ENCODE results near the gene LIPT2.
"Not testable (repeated sequence)": the region's sequence is repeated elsewhere in the genome, so short reads cannot be mapped to it uniquely, and the experiment has no call there.

The LIPT2 gene

GRCh38 chr11:74520927-74521665, 27.6 kb upstream of the LIPT2 start:
- Histone ChIP-seq H3K4me3 (ENCODE audit: control insufficient read depth in 1 of 7, extremely low read depth in 1 of 7, insufficient read depth in 4 of 7, low read depth in 2 of 7, low read length in 6 of 7) (no peak overlapping the region), H3K4me1 (ENCODE audit: control extremely low read depth in 1 of 4, control insufficient read depth in 4 of 4, insufficient read depth in 4 of 4, low read length in 3 of 4) (no peaks in the 10 kb centered on the region), H3K36me3 (ENCODE audit: control insufficient read depth in 4 of 4, insufficient read depth in 4 of 4, low read length in 3 of 4) (no peaks in the 10 kb centered on the region), H3K9me3 (ENCODE audit: control extremely low read depth in 1 of 5, control insufficient read depth in 4 of 5, insufficient read depth in 2 of 5, low read depth in 1 of 5, low read length in 4 of 5) (no peaks in the 10 kb centered on the region), H3K27me3 (replicated peaks in 2 of 5; ENCODE audit: control insufficient read depth in 4 of 5, insufficient read depth in 5 of 5, low read length in 4 of 5) (no peaks in the 10 kb centered on the region), H3K27ac (ENCODE audit: insufficient read depth in 1 of 2, low read depth in 1 of 2, low read length in 2 of 2, poor library complexity in 1 of 2, severe bottlenecking in 2 of 2) (no peak overlapping the region)
- WGBS (ENCODE audit: insufficient coverage) = 100% methylated on average over 3 of the region's 12 CpGs
- ChIA-PET CTCF (no interaction called here), POLR2A (no interaction called here)
- no peak for DNase-seq

GRCh38 chr11:74520316-74520715, 26.8 kb upstream of the LIPT2 start:
- WGBS (ENCODE audit: insufficient coverage) = 92% methylated on average over 1 of the region's 1 CpG
- POLR2A ChIA-PET = no interaction called here

GRCh38 chr11:74519710-74520109, 26.2 kb upstream of the LIPT2 start:
- Histone ChIP-seq H3K9me3 (ENCODE audit: control extremely low read depth in 1 of 5, control insufficient read depth in 4 of 5, insufficient read depth in 2 of 5, low read depth in 1 of 5, low read length in 4 of 5) (no peaks in the 10 kb centered on the region), H3K27ac (ENCODE audit: insufficient read depth in 1 of 2, low read depth in 1 of 2, low read length in 2 of 2, poor library complexity in 1 of 2, severe bottlenecking in 2 of 2) (no peak overlapping the region), H3K4me1 (ENCODE audit: control extremely low read depth in 1 of 4, control insufficient read depth in 4 of 4, insufficient read depth in 4 of 4, low read length in 3 of 4) (no peaks in the 10 kb centered on the region), H3K4me3 (ENCODE audit: control insufficient read depth in 1 of 7, extremely low read depth in 1 of 7, insufficient read depth in 4 of 7, low read depth in 2 of 7, low read length in 6 of 7) (no peak overlapping the region), H3K36me3 (ENCODE audit: control insufficient read depth in 4 of 4, insufficient read depth in 4 of 4, low read length in 3 of 4) (no peaks in the 10 kb centered on the region), H3K27me3 (replicated peaks in 2 of 5; ENCODE audit: control insufficient read depth in 4 of 5, insufficient read depth in 5 of 5, low read length in 4 of 5) (no peaks in the 10 kb centered on the region)
- 85% methylated on average over 3 of the region's 3 CpGs for WGBS (ENCODE audit: insufficient coverage)
- POLR2A ChIA-PET = no interaction called here
- CTCF ChIA-PET = interaction anchor here (1.3 kb wide), 1 partner anchor 51 kb away, joined by 5 read pairs; no protein-coding TSS in a partner anchor
- DNase-seq = no peak

More at GRCh38 chr11:74520316-74520715, 26.8 kb upstream of the LIPT2 start:
- Histone ChIP-seq H3K36me3 (ENCODE audit: control insufficient read depth in 4 of 4, insufficient read depth in 4 of 4, low read length in 3 of 4) (no peaks in the 10 kb centered on the region), H3K27me3 (replicated peaks in 2 of 5; ENCODE audit: control insufficient read depth in 4 of 5, insufficient read depth in 5 of 5, low read length in 4 of 5) (no peaks in the 10 kb centered on the region), H3K4me3 (ENCODE audit: control insufficient read depth in 1 of 7, extremely low read depth in 1 of 7, insufficient read depth in 4 of 7, low read depth in 2 of 7, low read length in 6 of 7) (no peak overlapping the region), H3K9me3 (ENCODE audit: control extremely low read depth in 1 of 5, control insufficient read depth in 4 of 5, insufficient read depth in 2 of 5, low read depth in 1 of 5, low read length in 4 of 5) (no peaks in the 10 kb centered on the region), H3K4me1 (ENCODE audit: control extremely low read depth in 1 of 4, control insufficient read depth in 4 of 4, insufficient read depth in 4 of 4, low read length in 3 of 4) (no peaks in the 10 kb centered on the region), H3K27ac (ENCODE audit: insufficient read depth in 1 of 2, low read depth in 1 of 2, low read length in 2 of 2, poor library complexity in 1 of 2, severe bottlenecking in 2 of 2) (no peak overlapping the region)
- CTCF ChIA-PET = interaction anchor here (1.3 kb wide), 1 partner anchor 51 kb away, joined by 5 read pairs; no protein-coding TSS in a partner anchor
- no peak for DNase-seq

- CTCF ChIA-PET = interaction anchor here (1.5 kb wide), 1 partner anchor 53 kb away, joined by 3 read pairs; no protein-coding TSS in a partner anchor
- H3K4me1 ChIP-seq (ENCODE audit: control extremely low read depth in 1 of 4, control insufficient read depth in 4 of 4, insufficient read depth in 4 of 4, low read length in 3 of 4); DNase-seq; H3K9me3 ChIP-seq (ENCODE audit: control extremely low read depth in 1 of 5, control insufficient read depth in 4 of 5, insufficient read depth in 2 of 5, low read depth in 1 of 5, low read length in 4 of 5); POLR2A ChIA-PET; H3K27ac ChIP-seq (ENCODE audit: insufficient read depth in 1 of 2, low read depth in 1 of 2, low read length in 2 of 2, poor library complexity in 1 of 2, severe bottlenecking in 2 of 2); H3K36me3 ChIP-seq (ENCODE audit: control insufficient read depth in 4 of 4, insufficient read depth in 4 of 4, low read length in 3 of 4); H3K27me3 ChIP-seq (replicated peaks in 2 of 5; ENCODE audit: control insufficient read depth in 4 of 5, insufficient read depth in 5 of 5, low read length in 4 of 5); H3K4me3 ChIP-seq (ENCODE audit: control insufficient read depth in 1 of 7, extremely low read depth in 1 of 7, insufficient read depth in 4 of 7, low read depth in 2 of 7, low read length in 6 of 7): not testable (repeated sequence)
- 90% methylated on average over 2 of the region's 6 CpGs for WGBS (ENCODE audit: insufficient coverage)
These were observed 24.1 kb upstream of the LIPT2 start for GRCh38 chr11:74517592-74517991.

- peaks cover 0 to 6% (median 2%) of the 10 kb centered on the region in 4 experiments for H3K4me1 ChIP-seq (ENCODE audit: control extremely low read depth in 1 of 4, control insufficient read depth in 4 of 4, insufficient read depth in 4 of 4, low read length in 3 of 4)
- no peaks in the 10 kb centered on the region for H3K36me3 ChIP-seq (ENCODE audit: control insufficient read depth in 4 of 4, insufficient read depth in 4 of 4, low read length in 3 of 4)
- H3K27ac ChIP-seq (ENCODE audit: insufficient read depth in 1 of 2, low read depth in 1 of 2, low read length in 2 of 2, poor library complexity in 1 of 2, severe bottlenecking in 2 of 2) = no peak overlapping the region
- POLR2A ChIA-PET = no interaction called here
- DNase-seq = peak in 2 of 3 donors; percentile 28 to 37
- H3K4me3 ChIP-seq (ENCODE audit: control insufficient read depth in 1 of 7, extremely low read depth in 1 of 7, insufficient read depth in 4 of 7, low read depth in 2 of 7, low read length in 6 of 7) = no peak overlapping the region
- 14% methylated on average over 2 of the region's 2 CpGs for WGBS (ENCODE audit: insufficient coverage)
- H3K9me3 ChIP-seq (ENCODE audit: control extremely low read depth in 1 of 5, control insufficient read depth in 4 of 5, insufficient read depth in 2 of 5, low read depth in 1 of 5, low read length in 4 of 5) = peaks cover 0 to 3% (median 3%) of the 10 kb centered on the region in 5 experiments
- no peaks in the 10 kb centered on the region for H3K27me3 ChIP-seq (replicated peaks in 2 of 5; ENCODE audit: control insufficient read depth in 4 of 5, insufficient read depth in 5 of 5, low read length in 4 of 5)
- CTCF ChIA-PET = interaction anchor here (1.0 kb wide), 1 partner anchor 14 kb away, joined by 3 read pairs; the partner anchor contains the start of gene LIPT2
These were observed 14.1 kb upstream of the LIPT2 start for GRCh38 chr11:74507582-74507981.

GRCh38 chr11:74506823-74507222, 13.3 kb upstream of the LIPT2 start:
- H3K9me3 ChIP-seq (ENCODE audit: control extremely low read depth in 1 of 5, control insufficient read depth in 4 of 5, insufficient read depth in 2 of 5, low read depth in 1 of 5, low read length in 4 of 5) = peaks cover 0 to 10% (median 4%) of the 10 kb centered on the region in 5 experiments
- POLR2A ChIA-PET = no interaction called here
- DNase-seq = no peak
- WGBS (ENCODE audit: insufficient coverage) = 100% methylated on average over 1 of the region's 1 CpG
- H3K27ac ChIP-seq (ENCODE audit: insufficient read depth in 1 of 2, low read depth in 1 of 2, low read length in 2 of 2, poor library complexity in 1 of 2, severe bottlenecking in 2 of 2) = no peak overlapping the region
- CTCF ChIA-PET = no interaction called here
- H3K36me3 ChIP-seq (ENCODE audit: control insufficient read depth in 4 of 4, insufficient read depth in 4 of 4, low read length in 3 of 4) = no peaks in the 10 kb centered on the region
- no peaks in the 10 kb centered on the region for H3K27me3 ChIP-seq (replicated peaks in 2 of 5; ENCODE audit: control insufficient read depth in 4 of 5, insufficient read depth in 5 of 5, low read length in 4 of 5)
- H3K4me3 ChIP-seq (ENCODE audit: control insufficient read depth in 1 of 7, extremely low read depth in 1 of 7, insufficient read depth in 4 of 7, low read depth in 2 of 7, low read length in 6 of 7) = no peak overlapping the region
- peaks cover 0 to 6% (median 2%) of the 10 kb centered on the region in 4 experiments for H3K4me1 ChIP-seq (ENCODE audit: control extremely low read depth in 1 of 4, control insufficient read depth in 4 of 4, insufficient read depth in 4 of 4, low read length in 3 of 4)

- Histone ChIP-seq H3K9me3 (ENCODE audit: control extremely low read depth in 1 of 5, control insufficient read depth in 4 of 5, insufficient read depth in 2 of 5, low read depth in 1 of 5, low read length in 4 of 5) (peaks cover 0 to 12% (median 4%) of the 10 kb centered on the region in 5 experiments), H3K27me3 (replicated peaks in 2 of 5; ENCODE audit: control insufficient read depth in 4 of 5, insufficient read depth in 5 of 5, low read length in 4 of 5) (no peaks in the 10 kb centered on the region), H3K4me1 (ENCODE audit: control extremely low read depth in 1 of 4, control insufficient read depth in 4 of 4, insufficient read depth in 4 of 4, low read length in 3 of 4) (peaks cover 0 to 6% (median 2%) of the 10 kb centered on the region in 4 experiments), H3K27ac (ENCODE audit: insufficient read depth in 1 of 2, low read depth in 1 of 2, low read length in 2 of 2, poor library complexity in 1 of 2, severe bottlenecking in 2 of 2) (no peak overlapping the region), H3K4me3 (ENCODE audit: control insufficient read depth in 1 of 7, extremely low read depth in 1 of 7, insufficient read depth in 4 of 7, low read depth in 2 of 7, low read length in 6 of 7) (no peak overlapping the region), H3K36me3 (ENCODE audit: control insufficient read depth in 4 of 4, insufficient read depth in 4 of 4, low read length in 3 of 4) (no peaks in the 10 kb centered on the region)
- no peak for DNase-seq
- ChIA-PET POLR2A (no interaction called here), CTCF (no interaction called here)
- 97% methylated on average over 4 of the region's 4 CpGs for WGBS (ENCODE audit: insufficient coverage)
These were observed 12.4 kb upstream of the LIPT2 start for GRCh38 chr11:74505911-74506310.
